SH-SY5Y (cell line): Measurements from ENCODE around the gene MRM3.

ENCODE experiments used
- GATA2 ChIP-seq: IDR thresholded peaks from 2 replicates; pipeline ENCODE4 v1.6.1; 2011; ENCODE audit warnings: mild to moderate bottlenecking, low read depth, low read length
- GATA3 ChIP-seq: IDR thresholded peaks from 2 replicates; pipeline ENCODE4 v1.6.1; 2011; ENCODE audit warnings: low read depth, mild to moderate bottlenecking, low read length, moderate library complexity

MRM3 gene

GRCh38 chr17:807523-808294, 25.6 kb downstream of the MRM3 start:
- TF ChIP-seq GATA3 (no peak), GATA2 (no peak)

- TF ChIP-seq GATA2, result no peak
- TF ChIP-seq GATA3, result no peak
Measured at GRCh38 chr17:811051-811784, 29.1 kb downstream of the MRM3 start.

- TF ChIP-seq GATA2 (no peak), GATA3 (no peak)
Measured at GRCh38 chr17:812638-813204, 30.6 kb downstream of the MRM3 start.

- TF ChIP-seq GATA2, result no peak
- TF ChIP-seq GATA3, result no peak
Measured at GRCh38 chr17:814371-814770, 32.2 kb downstream of the MRM3 start.

- no peak for TF ChIP-seq GATA3
- TF ChIP-seq GATA2, result no peak
Measured at GRCh38 chr17:819251-819650, 37.1 kb downstream of the MRM3 start.

- TF ChIP-seq GATA2 (no peak), GATA3 (no peak)
Measured at GRCh38 chr17:823501-823902, 41.3 kb downstream of the MRM3 start.

- no peak for TF ChIP-seq GATA3
- TF ChIP-seq GATA2, result no peak
Measured at GRCh38 chr17:824378-824777, 42.2 kb downstream of the MRM3 start.

- TF ChIP-seq GATA2, result no peak
- no peak for TF ChIP-seq GATA3
Measured at GRCh38 chr17:825216-825615, 43.1 kb downstream of the MRM3 start.

GRCh38 chr17:826778-827177, 44.6 kb downstream of the MRM3 start:
- TF ChIP-seq GATA3 (no peak), GATA2 (no peak)

- no peak for TF ChIP-seq GATA3
Measured at GRCh38 chr17:828761-829160, 46.6 kb downstream of the MRM3 start.

GRCh38 chr17:830381-830780, 48.2 kb downstream of the MRM3 start:
- TF ChIP-seq GATA2 (no peak), GATA3 (no peak)

- TF ChIP-seq GATA2 (no peak), GATA3 (no peak)
Measured at GRCh38 chr17:830950-831349, 48.8 kb downstream of the MRM3 start.

- TF ChIP-seq GATA3 (no peak), GATA2 (no peak)
Measured at GRCh38 chr17:834136-834535, 52.0 kb downstream of the MRM3 start.

GRCh38 chr17:835263-835662, 53.1 kb downstream of the MRM3 start:
- TF ChIP-seq GATA2 (no peak), GATA3 (no peak)

- TF ChIP-seq GATA3 (no peak), GATA2 (no peak)
Measured at GRCh38 chr17:836151-836550, 54.0 kb downstream of the MRM3 start.
